Endothelial cell of umbilical vein (primary cell): ENCODE measurements around the gene MYORG. TPM values are rescaled to one million over a fixed set of nuclear protein-coding genes. Genes with fewer than 3 reads are reported as not detected.

Source experiments
- BruUV-seq: library from RNA; stranded (reverse); fragments of 400-500 nt; replicated peaks from 2 replicates; lab custom pipeline; 2021; lab: Mats Ljungman, UMichigan
- CTCF ChIA-PET: fragments of 300-600, 350-600 bp; sonication (Branson Sonifier 250); formaldehyde crosslinking; loops from one replicate; lab custom pipeline; 2021; ENCODE audit warnings: antibody characterized with exemption, inconsistent platforms; lab: Charles Lee
- POLR2A ChIA-PET: fragments of 300-600, 350-600 bp; sonication (Branson Sonifier 250); formaldehyde crosslinking; loops from one replicate; lab custom pipeline; 2021; ENCODE audit warnings: antibody characterized with exemption, inconsistent platforms; lab: Charles Lee
- DNase-seq: peaks from one replicate; pipeline ENCODE4 v3.0.0-alpha.2; 2011; ENCODE audit warnings: low read depth, low spot score
- FAIRE-seq: peaks from 2 replicates; lab custom pipeline; 2011; peaks lifted over from hg19 to GRCh38; lab: Jason Lieb, UNC
- H2AFZ ChIP-seq: 2 replicates; pipeline ENCODE4 v1.6.0; 2012; ENCODE audit warnings: low read depth, low read length, control low read depth, inconsistent platforms
- H3K27ac ChIP-seq: 2 replicates; pipeline ENCODE4 v1.5.1; 2011; ENCODE audit warnings: low read depth, mild to moderate bottlenecking, control low read depth, low read length, moderate library complexity; ENCODE audit not compliant: insufficient read depth
- H3K27me3 ChIP-seq, 2 experiments: 2 replicates each; pipeline versions ENCODE4 v1.6.0 to v1.6.1; 2011; ENCODE audit warnings: low read length in 2 of 2, mixed read lengths in 1 of 2; ENCODE audit not compliant: control insufficient read depth in 2 of 2, insufficient read depth in 2 of 2
- H3K36me3 ChIP-seq, 2 experiments: 2 replicates in 1 of 2; 3 replicates in 1 of 2; pipeline ENCODE4 v1.5.1; 2011; ENCODE audit warnings: low read length in 2 of 2, mild to moderate bottlenecking in 1 of 2, moderate library complexity in 1 of 2; ENCODE audit not compliant: control insufficient read depth in 2 of 2, insufficient read depth in 2 of 2; ENCODE audit errors: extremely low read depth in 1 of 2
- H3K4me1 ChIP-seq: 3 replicates; pipeline ENCODE4 v1.5.1; 2011; ENCODE audit warnings: mild to moderate bottlenecking, low read length; ENCODE audit not compliant: control insufficient read depth, insufficient read depth; ENCODE audit errors: extremely low read depth
- H3K4me2 ChIP-seq: 2 replicates; pipeline ENCODE4 v1.6.1; 2011; ENCODE audit warnings: low read length, control low read depth, mixed read lengths; ENCODE audit not compliant: insufficient read depth
- H3K4me3 ChIP-seq, 3 experiments: fragments of 200-600 bp in 1 of 3; sonication (generic), shearing (Covaris generic) in 1 of 3; replicated peaks in 1 of 3; 2 replicates each; pipeline ENCODE4 v1.5.1; 2011 to 2016; ENCODE audit warnings: control low read depth in 3 of 3, low read length in 3 of 3, mild to moderate bottlenecking in 2 of 3, inconsistent platforms in 1 of 3, low read depth in 1 of 3, moderate library complexity in 1 of 3; ENCODE audit not compliant: insufficient read depth in 1 of 3
- H3K79me2 ChIP-seq: 2 replicates; pipeline ENCODE4 v1.6.0; 2012; ENCODE audit warnings: low read length, inconsistent platforms; ENCODE audit not compliant: control insufficient read depth, insufficient read depth
- H3K9ac ChIP-seq: replicated peaks from 2 replicates; pipeline ENCODE3; 2011; ENCODE audit warnings: low read length, control low read depth; ENCODE audit not compliant: insufficient read depth; ENCODE audit errors: extremely low read depth
- H3K9me1 ChIP-seq: replicated peaks from 3 replicates; pipeline ENCODE4 v1.6.0; 2011; ENCODE audit warnings: mild to moderate bottlenecking, low read length; ENCODE audit not compliant: control insufficient read depth, insufficient read depth; ENCODE audit errors: extremely low read depth
- H3K9me3 ChIP-seq: replicated peaks from 2 replicates; pipeline ENCODE4 v1.5.1; 2012; ENCODE audit warnings: low read length, inconsistent platforms; ENCODE audit not compliant: control insufficient read depth, insufficient read depth
- H4K20me1 ChIP-seq: replicated peaks from 2 replicates; pipeline ENCODE3; 2011; ENCODE audit warnings: mild to moderate bottlenecking, low read length; ENCODE audit not compliant: control insufficient read depth, insufficient read depth; ENCODE audit errors: extremely low read depth
- CTCF ChIP-seq, 2 donors: IDR thresholded peaks; 1 replicate in 1 of 2; 2 replicates in 1 of 2; pipeline ENCODE4 v1.5.1; 2011; ENCODE audit warnings: low read length in 2 of 2, mild to moderate bottlenecking in 2 of 2, moderate library complexity in 2 of 2, control low read depth in 1 of 2, inconsistent platforms in 1 of 2, low read depth in 1 of 2; ENCODE audit not compliant: insufficient read depth in 1 of 2; ENCODE audit errors: extremely low read depth in 1 of 2
- EZH2 ChIP-seq: IDR thresholded peaks from 2 replicates; pipeline ENCODE4 v1.6.1; 2012; ENCODE audit warnings: borderline replicate concordance, low read depth, mild to moderate bottlenecking, moderate library complexity, low read length, inconsistent platforms; ENCODE audit not compliant: severe bottlenecking
- FOS ChIP-seq: IDR thresholded peaks from 2 replicates; pipeline ENCODE4 v1.6.1; 2011; ENCODE audit warnings: mild to moderate bottlenecking, low read length, moderate library complexity, borderline replicate concordance; ENCODE audit not compliant: insufficient read depth
- GATA2 ChIP-seq: IDR thresholded peaks from 2 replicates; pipeline ENCODE4 v1.7.0; 2011; ENCODE audit warnings: low read depth, mild to moderate bottlenecking, moderate library complexity, mixed read lengths, low read length; ENCODE audit not compliant: insufficient read length, insufficient read depth
- JUN ChIP-seq: IDR thresholded peaks from 2 replicates; pipeline ENCODE4 v1.6.1; 2011; ENCODE audit warnings: borderline replicate concordance, low read depth; ENCODE audit not compliant: insufficient read length, insufficient read depth
- MAX ChIP-seq: IDR thresholded peaks from 2 replicates; pipeline ENCODE4 v1.6.1; 2011; ENCODE audit not compliant: insufficient read depth, insufficient read length
- MYC ChIP-seq: IDR thresholded peaks from one replicate; pipeline ENCODE4 v1.6.1; 2011; ENCODE audit warnings: mild to moderate bottlenecking, low read depth, low read length
- POLR2A ChIP-seq: IDR thresholded peaks from 2 replicates; pipeline ENCODE4 v1.6.1; 2012; ENCODE audit warnings: low read depth, mild to moderate bottlenecking, control low read depth, low read length
- POLR2AphosphoS5 ChIP-seq: IDR thresholded peaks from 2 replicates; pipeline ENCODE4 v1.6.1; 2012; ENCODE audit warnings: low read depth, mild to moderate bottlenecking, control low read depth, low read length, moderate library complexity; ENCODE audit not compliant: insufficient read depth
- dilution Hi-C: fragments of 300-500 bp; cut with MboI; formaldehyde crosslinking; loops from one replicate; pipeline ENCODE4 v1.15.0; 2019; ENCODE audit warnings: low sequenced_read_pairs; ENCODE audit not compliant: extremely low pct_ligation_motif_present
- intact Hi-C: fragments of 100-400 bp; cut with micrococcal nuclease; formaldehyde crosslinking; loops from one replicate; pipeline ENCODE4 v1.10.0; 2022
- polyA plus RNA-seq, 4 experiments: library from polyadenylated mRNA; depleted of rRNA in 3 of 4; stranded (reverse) in 3 of 4; unstranded in 1 of 4; fragments of >200 nt; gene quantifications; 2 replicates each; pipeline versions ENCODE4 v1.2.1 to v1.2.3, GENCODE V29; 2011 to 2012; ENCODE audit warnings: missing spikeins in 1 of 4
- total RNA-seq: library from RNA; stranded (reverse); gene quantifications from 2 replicates; pipeline ENCODE4 v1.2.3, GENCODE V29; 2021

Gene MYORG
- total and polyA plus RNA-seq, 2 donors (not counting 3 experiments of a cell fraction or from before 2014, with no cell fraction given): 2.8 to 7.0 TPM

- no peaks in the 10 kb centered on the region for H3K9me3 ChIP-seq
- H3K4me1 ChIP-seq: no peaks in the 10 kb centered on the region
- BruUV-seq: no TSS peak
- H3K27ac ChIP-seq: no peak overlapping the region
- DNase-seq: no peak
- FAIRE-seq: no peak
- no peak overlapping the region for H3K4me2 ChIP-seq
- H3K9ac ChIP-seq: no peak overlapping the region
- ChIA-PET POLR2A (no interaction called here), CTCF (interaction anchor here (1.1 to 1.2 kb wide), 2 partner anchors 148 to 205 kb away, joined by 3 read pairs; no protein-coding TSS in a partner anchor)
- no peaks in the 10 kb centered on the region for H3K79me2 ChIP-seq
- dilution Hi-C loops: loop anchor here (25.0 kb wide), 1 partner anchor 113 kb away; the partner anchor contains the start of gene ENHO
- intact Hi-C loops: no loop called here
- no peak overlapping the region for H2AFZ ChIP-seq
- no peaks in the 10 kb centered on the region for H3K9me1 ChIP-seq
- TF ChIP-seq POLR2A (no peak), FOS (no peak), MAX (no peak), JUN (no peak), GATA2 (no peak), EZH2 (no peak), POLR2AphosphoS5 (no peak), MYC (no peak), CTCF (IDR thresholded peaks at IDR 0.05; ENCODE audit: extremely low read depth in 1 of 2, insufficient read depth in 1 of 2, low read depth in 1 of 2, low read length in 2 of 2) (no peak)
- H3K36me3 ChIP-seq: peaks cover 0 to 29% of the 10 kb centered on the region in 2 experiments
- H4K20me1 ChIP-seq: no peaks in the 10 kb centered on the region
- H3K27me3 ChIP-seq: no peaks in the 10 kb centered on the region
- H3K4me3 ChIP-seq: no peak overlapping the region
Measured at GRCh38 chr9:34399729-34400128, 23.0 kb upstream of the MYORG start.
